Measurements from ENCODE around the gene WASHC2C.
"Not testable (repeated sequence)": the region's sequence is repeated elsewhere in the genome, so short reads cannot be mapped to it uniquely, and the experiment has no call there.

WASHC2C gene

GRCh38 chr10:45763037-45763436 is 36.0 kb downstream of the WASHC2C start:
- not testable (repeated sequence) for H2BK12ac ChIP-seq (ENCODE audit: low read length in 2 of 2); H4K8ac ChIP-seq (ENCODE audit: low read length); H3K79me1 ChIP-seq (replicated peaks; ENCODE audit: low read length, poor library complexity, severe bottlenecking); H3K4me2 ChIP-seq (ENCODE audit: low read length, poor library complexity, severe bottlenecking); H3K14ac ChIP-seq (ENCODE audit: low read length in 2 of 2); H3K4ac ChIP-seq (ENCODE audit: low read depth in 1 of 2, low read length in 2 of 2); H3K4me1 ChIP-seq (ENCODE audit: control insufficient read depth, insufficient read depth, low read depth, low read length); H2BK120ac ChIP-seq (ENCODE audit: low read depth, low read length); H3K18ac ChIP-seq (ENCODE audit: low read depth in 1 of 2, low read length in 2 of 2); H3K4me3 ChIP-seq (ENCODE audit: insufficient read depth in 1 of 2, low read depth in 1 of 2, low read length in 2 of 2); H3K23ac ChIP-seq (ENCODE audit: low read length in 2 of 2); H2BK5ac ChIP-seq (ENCODE audit: low read depth, low read length, poor library complexity, severe bottlenecking); H3K9ac ChIP-seq (ENCODE audit: low read length); H4K91ac ChIP-seq (ENCODE audit: low read length); H2AFZ ChIP-seq (ENCODE audit: low read depth, low read length); H3K9me3 ChIP-seq (ENCODE audit: control insufficient read depth, low read length); H2AK5ac ChIP-seq (ENCODE audit: low read length, severe bottlenecking); H2BK15ac ChIP-seq (ENCODE audit: low read depth, poor library complexity, severe bottlenecking); H3K36me3 ChIP-seq (ENCODE audit: control insufficient read depth in 1 of 2, insufficient read depth in 2 of 2, low read depth in 1 of 2, low read length in 2 of 2); H3K27me3 ChIP-seq (ENCODE audit: control insufficient read depth in 1 of 2, insufficient read depth in 1 of 2, low read length in 2 of 2); H3K27ac ChIP-seq (ENCODE audit: low read length, poor library complexity, severe bottlenecking); DNase-seq
- no CpG with 5 or more reads among the region's 3 CpGs for WGBS

DNA sequence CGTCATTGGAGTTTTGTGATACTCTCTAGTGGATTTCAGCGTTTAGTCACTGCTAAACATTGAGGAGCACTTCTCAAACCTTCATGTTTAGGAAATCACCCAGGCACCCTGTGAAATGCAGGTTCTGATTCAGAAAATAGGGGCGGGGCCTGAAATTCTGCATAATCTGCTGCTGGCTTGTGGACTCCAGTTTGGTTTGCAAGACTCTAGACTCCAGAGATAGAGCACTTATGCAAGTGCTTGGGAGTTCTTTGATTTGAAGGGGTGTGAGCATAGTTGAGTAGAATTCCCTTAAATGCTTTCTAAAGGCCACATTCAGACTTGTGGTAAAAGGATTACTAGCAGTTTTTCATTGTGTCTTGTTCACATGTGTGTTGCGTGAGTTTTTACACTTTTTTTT is 41.3 kb downstream of the WASHC2C start:
- not testable (repeated sequence) for H3K4ac ChIP-seq (ENCODE audit: low read depth in 1 of 2, low read length in 2 of 2); H3K9me3 ChIP-seq (ENCODE audit: control insufficient read depth, low read length); H2BK12ac ChIP-seq (ENCODE audit: low read length in 2 of 2); H4K91ac ChIP-seq (ENCODE audit: low read length); H3K36me3 ChIP-seq (ENCODE audit: control insufficient read depth in 1 of 2, insufficient read depth in 2 of 2, low read depth in 1 of 2, low read length in 2 of 2); H3K4me3 ChIP-seq (ENCODE audit: insufficient read depth in 1 of 2, low read depth in 1 of 2, low read length in 2 of 2); H3K23ac ChIP-seq (ENCODE audit: low read length in 2 of 2); H3K14ac ChIP-seq (ENCODE audit: low read length in 2 of 2); H2BK120ac ChIP-seq (ENCODE audit: low read depth, low read length); H3K79me1 ChIP-seq (replicated peaks; ENCODE audit: low read length, poor library complexity, severe bottlenecking); H3K18ac ChIP-seq (ENCODE audit: low read depth in 1 of 2, low read length in 2 of 2); H2AFZ ChIP-seq (ENCODE audit: low read depth, low read length); DNase-seq; H3K4me2 ChIP-seq (ENCODE audit: low read length, poor library complexity, severe bottlenecking); H3K9ac ChIP-seq (ENCODE audit: low read length); H2BK5ac ChIP-seq (ENCODE audit: low read depth, low read length, poor library complexity, severe bottlenecking); H3K4me1 ChIP-seq (ENCODE audit: control insufficient read depth, insufficient read depth, low read depth, low read length); H2AK5ac ChIP-seq (ENCODE audit: low read length, severe bottlenecking); H2BK15ac ChIP-seq (ENCODE audit: low read depth, poor library complexity, severe bottlenecking); H3K27ac ChIP-seq (ENCODE audit: low read length, poor library complexity, severe bottlenecking); H4K8ac ChIP-seq (ENCODE audit: low read length); H3K27me3 ChIP-seq (ENCODE audit: control insufficient read depth in 1 of 2, insufficient read depth in 1 of 2, low read length in 2 of 2)
- whole genome bisulfite sequencing: 100% methylated on average over 1 of the region's 4 CpGs

DNA sequence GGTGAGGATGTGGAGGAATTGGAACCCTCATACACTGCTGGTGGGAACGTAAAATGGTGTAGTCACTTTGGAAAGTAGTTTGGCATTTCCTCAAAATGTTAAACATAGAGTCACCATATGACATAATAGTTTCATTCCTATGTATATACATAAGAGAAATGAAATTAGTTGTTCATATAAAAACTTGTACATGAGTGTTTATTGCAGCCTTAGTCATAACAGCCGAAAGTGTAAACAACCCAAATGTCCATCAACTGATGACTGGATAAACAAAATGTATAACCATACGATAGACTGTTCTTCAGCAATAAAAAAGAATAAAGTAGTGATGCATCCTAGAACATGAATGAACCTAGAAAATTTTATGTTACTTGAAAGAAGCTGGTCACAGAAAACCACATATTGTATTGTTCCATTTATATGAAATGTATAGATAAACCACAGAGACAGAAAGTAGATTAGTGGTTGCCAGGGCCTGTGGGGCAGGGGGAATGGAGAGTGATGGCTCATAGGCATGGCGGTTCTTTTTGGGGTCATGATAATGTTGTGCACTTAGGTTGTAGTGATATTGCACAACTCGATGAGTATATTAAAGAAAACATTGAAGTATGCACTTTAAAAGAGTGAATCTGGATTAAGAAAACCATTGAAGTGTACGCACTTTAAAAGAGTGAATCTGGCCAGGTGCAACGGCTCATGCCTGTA is 44.8 kb downstream of the WASHC2C start:
- not testable (repeated sequence) for H3K4me1 ChIP-seq (ENCODE audit: control insufficient read depth, insufficient read depth, low read depth, low read length); H3K23ac ChIP-seq (ENCODE audit: low read length in 2 of 2); H2BK15ac ChIP-seq (ENCODE audit: low read depth, poor library complexity, severe bottlenecking); H3K9ac ChIP-seq (ENCODE audit: low read length); H2BK12ac ChIP-seq (ENCODE audit: low read length in 2 of 2); H3K79me1 ChIP-seq (replicated peaks; ENCODE audit: low read length, poor library complexity, severe bottlenecking); H4K8ac ChIP-seq (ENCODE audit: low read length); H3K27me3 ChIP-seq (ENCODE audit: control insufficient read depth in 1 of 2, insufficient read depth in 1 of 2, low read length in 2 of 2); H4K91ac ChIP-seq (ENCODE audit: low read length); H3K14ac ChIP-seq (ENCODE audit: low read length in 2 of 2); H3K9me3 ChIP-seq (ENCODE audit: control insufficient read depth, low read length); H3K27ac ChIP-seq (ENCODE audit: low read length, poor library complexity, severe bottlenecking); H2BK120ac ChIP-seq (ENCODE audit: low read depth, low read length); H2BK5ac ChIP-seq (ENCODE audit: low read depth, low read length, poor library complexity, severe bottlenecking); DNase-seq; H3K4me3 ChIP-seq (ENCODE audit: insufficient read depth in 1 of 2, low read depth in 1 of 2, low read length in 2 of 2); H3K4ac ChIP-seq (ENCODE audit: low read depth in 1 of 2, low read length in 2 of 2); H3K18ac ChIP-seq (ENCODE audit: low read depth in 1 of 2, low read length in 2 of 2); H2AFZ ChIP-seq (ENCODE audit: low read depth, low read length); H3K4me2 ChIP-seq (ENCODE audit: low read length, poor library complexity, severe bottlenecking); H2AK5ac ChIP-seq (ENCODE audit: low read length, severe bottlenecking)
- WGBS: 100% methylated on average over 2 of the region's 7 CpGs
- peaks cover 0 to 12% of the 10 kb centered on the region in 2 experiments for H3K36me3 ChIP-seq (ENCODE audit: control insufficient read depth in 1 of 2, insufficient read depth in 2 of 2, low read depth in 1 of 2, low read length in 2 of 2)

DNA sequence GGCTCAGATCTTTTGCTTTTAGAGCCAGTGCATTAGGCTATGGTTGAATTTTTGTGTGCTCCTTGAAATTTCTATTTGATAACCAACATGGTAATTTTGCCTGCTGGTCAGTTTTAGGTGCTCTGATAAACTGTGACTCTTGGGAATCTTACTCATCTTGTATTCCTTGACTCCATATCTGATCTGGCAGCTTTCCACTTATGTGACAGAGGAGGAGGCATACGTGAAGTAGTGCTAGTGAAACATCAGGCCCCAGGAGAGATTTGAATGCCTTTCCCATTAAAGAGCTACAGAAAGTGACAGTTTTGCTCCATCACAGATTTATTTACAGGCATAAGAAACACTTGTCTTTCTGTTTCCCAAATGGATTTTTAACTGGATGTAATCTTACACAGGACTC is 59.2 kb downstream of the WASHC2C start:
- H4K8ac ChIP-seq (ENCODE audit: low read length); H3K4me1 ChIP-seq (ENCODE audit: control insufficient read depth, insufficient read depth, low read depth, low read length); H3K4me3 ChIP-seq (ENCODE audit: insufficient read depth in 1 of 2, low read depth in 1 of 2, low read length in 2 of 2); H2BK5ac ChIP-seq (ENCODE audit: low read depth, low read length, poor library complexity, severe bottlenecking); DNase-seq; H3K27ac ChIP-seq (ENCODE audit: low read length, poor library complexity, severe bottlenecking); H3K27me3 ChIP-seq (ENCODE audit: control insufficient read depth in 1 of 2, insufficient read depth in 1 of 2, low read length in 2 of 2); H2BK120ac ChIP-seq (ENCODE audit: low read depth, low read length); H3K4me2 ChIP-seq (ENCODE audit: low read length, poor library complexity, severe bottlenecking); H2BK12ac ChIP-seq (ENCODE audit: low read length in 2 of 2); H3K23ac ChIP-seq (ENCODE audit: low read length in 2 of 2); H3K9ac ChIP-seq (ENCODE audit: low read length); H3K14ac ChIP-seq (ENCODE audit: low read length in 2 of 2); H3K79me1 ChIP-seq (replicated peaks; ENCODE audit: low read length, poor library complexity, severe bottlenecking); H2BK15ac ChIP-seq (ENCODE audit: low read depth, poor library complexity, severe bottlenecking); H3K18ac ChIP-seq (ENCODE audit: low read depth in 1 of 2, low read length in 2 of 2); H2AK5ac ChIP-seq (ENCODE audit: low read length, severe bottlenecking); H3K4ac ChIP-seq (ENCODE audit: low read depth in 1 of 2, low read length in 2 of 2); H3K9me3 ChIP-seq (ENCODE audit: control insufficient read depth, low read length); H4K91ac ChIP-seq (ENCODE audit: low read length); H2AFZ ChIP-seq (ENCODE audit: low read depth, low read length): not testable (repeated sequence)
- H3K36me3 ChIP-seq (ENCODE audit: control insufficient read depth in 1 of 2, insufficient read depth in 2 of 2, low read depth in 1 of 2, low read length in 2 of 2): peaks cover 19 to 37% of the 10 kb centered on the region in 2 experiments
- WGBS: no CpG with 5 or more reads among the region's 1 CpG
